Activated naive CD8-positive, alpha-beta T cell treated with anti-CD3 and anti-CD28 coated beads, Interleukin-2, amount 50 U/mL, for 16 hours (primary cell): Measurements from ENCODE around the gene GDPD3.

Experiments
- DNase-seq: peaks from one replicate; pipeline ENCODE4 v3.0.0-alpha.2; 2020; ENCODE audit warnings: low read depth, low spot score

The GDPD3 gene

GRCh38 chr16:30054959-30055553 is 58.3 kb downstream of the GDPD3 start:
- DNase-seq, result no peak
